GM12801 (cell line): ENCODE results near the gene NFKB1.

ENCODE experiments used
- CTCF ChIP-seq: IDR thresholded peaks from one replicate; pipeline ENCODE4 v1.5.1; 2011; ENCODE audit warnings: control low read depth; ENCODE audit not compliant: insufficient read length; ENCODE audit errors: extremely low read depth

NFKB1 gene

GRCh38 chr4:102526532-102526931 lies 25.4 kb downstream of the NFKB1 start:
- no peak for TF ChIP-seq CTCF

- no peak for TF ChIP-seq CTCF
Measured at GRCh38 chr4:102527695-102528283, 26.6 kb downstream of the NFKB1 start.

GRCh38 chr4:102529977-102530376 lies 28.8 kb downstream of the NFKB1 start:
- no peak for TF ChIP-seq CTCF

GRCh38 chr4:102530986-102531385 lies 29.8 kb downstream of the NFKB1 start:
- TF ChIP-seq CTCF: no peak

GRCh38 chr4:102531462-102531861 lies 30.3 kb downstream of the NFKB1 start:
- TF ChIP-seq CTCF: no peak

GRCh38 chr4:102533348-102533747 lies 32.2 kb downstream of the NFKB1 start:
- no peak for TF ChIP-seq CTCF

- TF ChIP-seq CTCF: no peak
Measured at GRCh38 chr4:102533904-102534303, 32.7 kb downstream of the NFKB1 start.
